ENCODE measurements around the gene GRID2.
"Not testable (repeated sequence)": the region's sequence is repeated elsewhere in the genome, so short reads cannot be mapped to it uniquely, and the experiment has no call there.

Gene GRID2

GRCh38 chr4:92265021-92265420, 38.7 kb upstream of the GRID2 start:
- H3K4me1 ChIP-seq: no peaks in the 10 kb centered on the region
- H4K20me1 ChIP-seq: no peaks in the 10 kb centered on the region
- TF ChIP-seq Cebpa-rat (IDR thresholded peaks at IDR 0.05): no peak
- H3K4me2 ChIP-seq: no peak overlapping the region
- H3K9ac ChIP-seq: no peak overlapping the region
- H3K36me3 ChIP-seq: no peaks in the 10 kb centered on the region
- H3K27ac ChIP-seq: no peak overlapping the region
- H3K9me3 ChIP-seq: no peaks in the 10 kb centered on the region
- H3K27me3 ChIP-seq: no peaks in the 10 kb centered on the region
- no peak overlapping the region for H3K4me3 ChIP-seq

DNA sequence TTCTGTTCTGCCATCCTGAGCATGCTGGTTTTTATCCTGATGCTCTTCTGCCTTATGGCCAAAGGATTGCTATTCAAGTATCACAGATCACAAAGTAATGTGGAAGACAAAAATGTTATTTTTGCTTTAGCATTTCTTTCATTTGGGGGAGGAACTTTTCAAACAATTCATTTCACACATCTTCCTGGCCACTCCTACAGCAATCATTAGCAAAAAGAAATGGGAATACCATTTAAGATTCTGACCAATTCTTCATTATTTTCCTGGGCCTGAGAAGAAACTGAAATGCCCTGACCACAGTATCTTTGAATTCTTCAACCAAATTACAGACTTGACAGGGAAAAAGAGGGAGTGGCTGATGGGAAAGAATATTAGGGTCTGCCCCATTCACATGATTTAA, 38.0 kb upstream of the GRID2 start:
- Histone ChIP-seq H3K36me3 (no peaks in the 10 kb centered on the region), H3K4me2 (no peak overlapping the region), H3K27me3 (no peaks in the 10 kb centered on the region), H4K20me1 (no peaks in the 10 kb centered on the region), H3K9ac (no peak overlapping the region), H3K4me1 (no peaks in the 10 kb centered on the region), H3K4me3 (no peak overlapping the region), H3K9me3 (no peaks in the 10 kb centered on the region), H3K27ac (no peak overlapping the region)
- no peak for TF ChIP-seq Cebpa-rat (IDR thresholded peaks at IDR 0.05)

GRCh38 chr4:92266521-92266920, 37.2 kb upstream of the GRID2 start:
- no peak for TF ChIP-seq Cebpa-rat (IDR thresholded peaks at IDR 0.05)
- no peak overlapping the region for H3K27ac ChIP-seq
- H4K20me1 ChIP-seq: no peaks in the 10 kb centered on the region
- H3K9me3 ChIP-seq: no peaks in the 10 kb centered on the region
- no peak overlapping the region for H3K4me3 ChIP-seq
- no peaks in the 10 kb centered on the region for H3K4me1 ChIP-seq
- H3K36me3 ChIP-seq: no peaks in the 10 kb centered on the region
- no peak overlapping the region for H3K9ac ChIP-seq
- H3K4me2 ChIP-seq: no peak overlapping the region
- no peaks in the 10 kb centered on the region for H3K27me3 ChIP-seq

- H3K4me3 ChIP-seq: no peak overlapping the region
- no peak overlapping the region for H3K27ac ChIP-seq
- TF ChIP-seq Cebpa-rat (IDR thresholded peaks at IDR 0.05): no peak
- H3K27me3 ChIP-seq: no peaks in the 10 kb centered on the region
- H3K4me1 ChIP-seq: no peaks in the 10 kb centered on the region
- no peaks in the 10 kb centered on the region for H4K20me1 ChIP-seq
- H3K36me3 ChIP-seq: no peaks in the 10 kb centered on the region
- H3K9me3 ChIP-seq: no peaks in the 10 kb centered on the region
- H3K4me2 ChIP-seq: no peak overlapping the region
- no peak overlapping the region for H3K9ac ChIP-seq
Observed at GRCh38 chr4:92268642-92269041, 35.1 kb upstream of the GRID2 start.

DNA sequence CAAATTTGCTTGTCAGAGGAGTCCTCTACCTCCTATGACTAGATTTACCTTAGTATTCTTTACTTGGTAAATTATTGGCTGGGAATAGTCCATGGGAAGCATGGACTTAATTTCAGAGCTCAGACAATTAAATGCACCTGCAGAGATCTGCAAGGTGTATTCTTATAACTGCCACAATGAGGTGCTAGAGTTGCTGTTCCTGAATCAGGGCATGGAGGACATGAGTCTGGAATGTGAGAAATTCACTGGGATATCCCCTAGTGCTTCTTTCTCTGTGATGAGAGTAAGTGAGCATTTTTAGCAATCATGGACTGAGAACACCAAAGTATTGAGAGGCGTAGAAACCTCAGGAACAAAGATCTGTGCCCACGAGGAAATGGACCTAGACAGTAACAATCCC, 32.9 kb upstream of the GRID2 start:
- H3K9ac ChIP-seq: no peak overlapping the region
- H4K20me1 ChIP-seq: no peaks in the 10 kb centered on the region
- no peaks in the 10 kb centered on the region for H3K27me3 ChIP-seq
- no peak for TF ChIP-seq Cebpa-rat (IDR thresholded peaks at IDR 0.05)
- no peak overlapping the region for H3K27ac ChIP-seq
- no peak overlapping the region for H3K4me3 ChIP-seq
- H3K4me2 ChIP-seq: no peak overlapping the region
- H3K36me3 ChIP-seq: no peaks in the 10 kb centered on the region
- H3K4me1 ChIP-seq: no peaks in the 10 kb centered on the region
- H3K9me3 ChIP-seq: no peaks in the 10 kb centered on the region

DNA sequence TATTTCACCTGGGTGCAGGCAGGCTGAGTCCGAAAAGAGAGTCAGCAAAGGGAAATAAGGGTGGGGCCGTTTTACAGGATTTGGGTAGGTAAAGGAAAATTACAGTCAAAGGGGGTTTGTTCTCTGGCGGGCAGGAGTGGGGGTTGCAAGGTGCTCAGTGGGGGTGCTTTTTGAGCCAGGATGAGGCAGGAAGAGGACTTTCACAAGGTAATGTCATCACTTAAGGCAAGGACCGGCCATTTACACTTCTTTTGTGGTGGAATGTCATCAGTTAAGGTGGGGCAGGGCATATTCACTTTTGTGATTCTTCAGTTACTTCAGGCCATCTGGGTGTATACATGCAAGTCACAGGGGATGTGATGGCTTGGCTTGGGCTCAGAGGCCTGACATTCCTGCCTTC, 32.2 kb upstream of the GRID2 start:
- H3K27ac ChIP-seq, H3K4me3 ChIP-seq, H3K27me3 ChIP-seq, H3K4me1 ChIP-seq, H3K4me2 ChIP-seq, H3K9ac ChIP-seq, H3K36me3 ChIP-seq, H3K9me3 ChIP-seq, H4K20me1 ChIP-seq: not testable (repeated sequence)

GRCh38 chr4:92277057-92277881, 26.5 kb upstream of the GRID2 start:
- not testable (repeated sequence) for H3K4me3 ChIP-seq

GRCh38 chr4:92279296-92279695, 24.5 kb upstream of the GRID2 start:
- H3K9me3 ChIP-seq: no peaks in the 10 kb centered on the region
- no peaks in the 10 kb centered on the region for H3K4me1 ChIP-seq
- no peak for TF ChIP-seq Cebpa-rat (IDR thresholded peaks at IDR 0.05)
- H3K9ac ChIP-seq: no peak overlapping the region
- no peaks in the 10 kb centered on the region for H3K27me3 ChIP-seq
- no peak overlapping the region for H3K4me2 ChIP-seq
- no peaks in the 10 kb centered on the region for H4K20me1 ChIP-seq
- H3K36me3 ChIP-seq: no peaks in the 10 kb centered on the region
- H3K27ac ChIP-seq: no peak overlapping the region
- no peak overlapping the region for H3K4me3 ChIP-seq

More at GRCh38 chr4:92277057-92277881, 26.5 kb upstream of the GRID2 start:
- not testable (repeated sequence) for H3K27ac ChIP-seq, H3K9me3 ChIP-seq, H3K4me1 ChIP-seq, H3K27me3 ChIP-seq, H3K4me2 ChIP-seq, H4K20me1 ChIP-seq, H3K9ac ChIP-seq, H3K36me3 ChIP-seq

DNA sequence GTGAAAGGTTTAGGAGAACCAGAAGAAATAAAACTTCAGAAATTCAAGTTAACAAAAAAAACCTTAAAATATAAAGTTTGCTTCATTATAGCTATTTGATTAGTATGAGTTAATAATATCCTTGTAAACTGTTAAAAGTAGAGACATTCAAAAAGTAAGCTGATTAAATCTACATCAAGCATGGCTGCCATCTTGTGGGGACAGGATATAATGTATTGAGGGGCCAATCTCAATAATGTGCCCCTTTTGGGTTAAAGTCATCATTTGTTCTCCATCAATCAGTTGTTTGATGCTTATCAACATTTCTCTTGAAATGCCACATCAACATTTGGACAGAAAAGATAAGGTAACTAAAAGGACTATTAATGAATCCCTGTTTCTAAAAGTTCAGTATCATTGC, 4.6 kb upstream of the GRID2 start:
- no peak overlapping the region for H3K27ac ChIP-seq
- no peak overlapping the region for H3K4me3 ChIP-seq
- H4K20me1 ChIP-seq: no peaks in the 10 kb centered on the region
- no peaks in the 10 kb centered on the region for H3K4me1 ChIP-seq
- peaks cover 7% of the 10 kb centered on the region for H3K9me3 ChIP-seq
- H3K4me2 ChIP-seq: no peak overlapping the region
- TF ChIP-seq Cebpa-rat (IDR thresholded peaks at IDR 0.05): no peak
- H3K9ac ChIP-seq: no peak overlapping the region
- no peaks in the 10 kb centered on the region for H3K36me3 ChIP-seq
- H3K27me3 ChIP-seq: no peaks in the 10 kb centered on the region

GRCh38 chr4:92304121-92304520, 355 bp downstream of the GRID2 start:
- Histone ChIP-seq H3K4me1 (no peaks in the 10 kb centered on the region), H3K36me3 (no peaks in the 10 kb centered on the region), H4K20me1 (no peaks in the 10 kb centered on the region), H3K4me3 (no peak overlapping the region), H3K4me2 (no peak overlapping the region), H3K9me3 (peaks cover 26% of the 10 kb centered on the region), H3K27ac (no peak overlapping the region), H3K27me3 (no peaks in the 10 kb centered on the region), H3K9ac (no peak overlapping the region)
- TF ChIP-seq Cebpa-rat (IDR thresholded peaks at IDR 0.05): no peak

- no peak overlapping the region for H3K9ac ChIP-seq
- H3K4me3 ChIP-seq: no peak overlapping the region
- no peak overlapping the region for H3K4me2 ChIP-seq
Observed at GRCh38 chr4:92304606-92305005, 840 bp downstream of the GRID2 start.

More at GRCh38 chr4:92304606-92305005, 840 bp downstream of the GRID2 start:
- Histone ChIP-seq H3K4me1 (no peaks in the 10 kb centered on the region), H3K27ac (no peak overlapping the region), H3K9me3 (peaks cover 26% of the 10 kb centered on the region), H3K27me3 (no peaks in the 10 kb centered on the region), H4K20me1 (no peaks in the 10 kb centered on the region), H3K36me3 (no peaks in the 10 kb centered on the region)
- TF ChIP-seq Cebpa-rat (IDR thresholded peaks at IDR 0.05): no peak

All from BLaER1 (cell line).